Stomach (tissue), 4 donors: ENCODE results near the gene ZNG1F.
"Not testable (repeated sequence)": the region's sequence is repeated elsewhere in the genome, so short reads cannot be mapped to it uniquely, and the experiment has no call there.

Experiments
- CTCF ChIP-seq, 7 experiments: fragments of 450-650 bp in 4 of 7; fragments of 200-600 bp in 3 of 7; sonication (generic) in 3 of 7; IDR thresholded peaks; one replicate each; pipeline ENCODE4 v1.5.1; 2016 to 2019; ENCODE audit warnings: antibody characterized with exemption in 7 of 7, control low read depth in 2 of 7, mild to moderate bottlenecking in 1 of 7
- POLR2A ChIP-seq, 4 donors: fragments of 450-650 bp; IDR thresholded peaks; one replicate each; pipeline ENCODE4 v1.6.1; 2016; ENCODE audit warnings: antibody characterized with exemption in 4 of 4, control low read depth in 2 of 4, mild to moderate bottlenecking in 1 of 4, moderate library complexity in 1 of 4
- POLR2AphosphoS5 ChIP-seq, 3 donors: sonication (generic); formaldehyde crosslinking; IDR thresholded peaks; one replicate each; pipeline ENCODE4 v1.6.1; 2016; ENCODE audit warnings: antibody characterized with exemption in 3 of 3

- TF ChIP-seq POLR2A, CTCF, POLR2AphosphoS5 (IDR thresholded peaks at IDR 0.05): not testable (repeated sequence)
Measured at GRCh38 chr9:41232326-41232725, 43.2 kb upstream of the ZNG1F start.
